HCEC 1CT (cell line): ENCODE measurements around the gene EXOSC2.
"Not testable (repeated sequence)": the region's sequence is repeated elsewhere in the genome, so short reads cannot be mapped to it uniquely, and the experiment has no call there.

ENCODE experiments used
- DNase-seq: peaks from one replicate; pipeline ENCODE4 v3.0.0-alpha.2; 2017

The EXOSC2 gene

DNA sequence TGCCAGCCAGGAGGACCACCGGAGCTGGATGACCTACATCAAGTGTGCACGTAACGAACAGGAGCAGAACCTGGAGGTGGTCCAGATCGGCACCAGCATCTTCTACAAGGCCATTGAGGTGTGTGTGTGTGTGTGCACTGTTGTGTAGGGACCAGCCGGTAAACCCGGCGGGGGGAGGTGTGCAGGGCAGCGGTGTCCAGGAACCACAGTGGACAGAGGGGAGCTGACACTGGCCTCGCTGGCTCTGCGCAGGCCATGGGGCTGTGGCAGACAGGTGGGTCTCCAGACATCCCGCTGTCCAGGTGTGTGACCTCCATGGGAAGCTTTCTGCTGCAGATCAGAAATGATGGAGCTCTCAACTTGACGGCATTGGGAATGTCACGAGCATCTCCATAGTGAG is 25.4 kb upstream of the EXOSC2 start:
- DNase-seq, result no peak

GRCh38 chr9:130668659-130669058 is 24.9 kb upstream of the EXOSC2 start:
- no peak for DNase-seq

DNA sequence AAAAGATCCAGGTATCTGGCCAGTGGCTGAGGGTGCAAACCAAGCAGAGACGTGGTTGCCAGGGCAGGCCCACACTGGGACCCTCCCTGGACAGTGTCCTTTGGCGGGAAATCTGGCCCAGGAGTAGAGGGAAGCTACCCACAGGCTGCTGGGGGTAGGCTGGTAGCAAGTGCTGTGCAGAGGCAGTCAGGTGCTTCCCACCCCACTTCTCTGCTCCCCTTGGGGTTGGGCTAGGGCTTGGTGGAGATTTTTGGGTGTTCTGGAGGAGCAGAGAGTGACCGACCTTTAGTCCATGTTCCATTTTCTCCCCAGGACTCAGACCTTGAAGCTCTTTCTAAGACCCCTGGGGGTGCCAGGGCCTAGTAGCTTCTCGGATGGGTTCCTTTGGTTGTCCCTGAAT is 23.6 kb upstream of the EXOSC2 start:
- no peak for DNase-seq

GRCh38 chr9:130670644-130671043 is 22.9 kb upstream of the EXOSC2 start:
- no peak for DNase-seq

DNA sequence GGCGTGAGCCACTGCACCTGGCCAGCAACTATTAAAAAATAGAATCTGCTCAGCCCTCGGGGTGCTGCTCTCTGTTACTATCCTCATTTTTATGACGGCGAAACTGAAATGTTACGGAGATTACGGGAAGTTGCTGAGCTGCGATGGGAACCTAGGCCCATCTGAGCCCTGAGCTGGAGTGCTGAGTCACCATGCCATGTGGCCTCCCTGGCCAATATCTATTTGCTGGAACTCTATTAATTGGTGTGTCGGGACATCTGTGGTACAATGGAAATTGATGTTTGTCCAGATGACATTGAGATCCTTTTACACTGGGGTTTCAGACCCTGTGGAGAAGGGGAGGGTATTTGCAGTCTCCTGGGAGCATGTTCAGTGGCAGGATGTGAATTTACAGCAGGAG is 21.1 kb upstream of the EXOSC2 start:
- no peak for DNase-seq

DNA sequence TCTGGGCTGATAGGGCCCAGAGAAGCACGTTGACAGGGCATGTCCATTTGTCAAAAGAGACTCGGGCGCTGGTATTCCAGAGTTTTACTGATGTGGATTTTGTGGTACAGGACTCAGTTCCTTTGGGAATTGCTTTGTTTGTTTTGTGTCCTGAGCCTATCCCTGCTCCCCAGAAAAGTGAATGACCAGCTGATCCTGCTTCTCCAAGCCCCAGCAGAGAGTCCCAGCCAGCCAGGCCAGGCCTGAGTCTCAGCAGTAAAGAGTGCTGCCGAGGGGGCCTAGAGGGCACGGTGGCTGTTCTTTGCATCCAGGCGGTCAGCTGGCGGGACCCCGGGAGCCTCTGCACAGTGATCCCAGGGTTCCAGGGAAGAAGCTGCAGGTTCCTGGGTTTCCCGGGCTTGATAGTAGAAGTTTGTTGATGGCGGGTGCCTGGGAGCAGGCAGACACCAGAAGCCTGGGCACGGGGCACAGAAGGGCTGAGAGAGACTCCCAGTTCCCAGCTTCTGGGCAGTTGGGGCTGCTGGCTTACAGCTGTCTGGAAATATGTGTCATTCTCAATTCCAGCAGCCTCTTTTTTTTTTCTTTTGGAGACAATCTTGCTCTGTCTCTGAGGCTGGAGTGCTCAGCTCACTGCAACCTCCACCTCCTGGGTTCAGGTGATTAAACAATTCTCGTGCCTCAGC is 20.5 kb upstream of the EXOSC2 start:
- DNase-seq, result no peak

- no peak for DNase-seq
These were observed 18.2 kb upstream of the EXOSC2 start for GRCh38 chr9:130675396-130675795.

GRCh38 chr9:130677252-130677651 is 16.3 kb upstream of the EXOSC2 start:
- no peak for DNase-seq

DNA sequence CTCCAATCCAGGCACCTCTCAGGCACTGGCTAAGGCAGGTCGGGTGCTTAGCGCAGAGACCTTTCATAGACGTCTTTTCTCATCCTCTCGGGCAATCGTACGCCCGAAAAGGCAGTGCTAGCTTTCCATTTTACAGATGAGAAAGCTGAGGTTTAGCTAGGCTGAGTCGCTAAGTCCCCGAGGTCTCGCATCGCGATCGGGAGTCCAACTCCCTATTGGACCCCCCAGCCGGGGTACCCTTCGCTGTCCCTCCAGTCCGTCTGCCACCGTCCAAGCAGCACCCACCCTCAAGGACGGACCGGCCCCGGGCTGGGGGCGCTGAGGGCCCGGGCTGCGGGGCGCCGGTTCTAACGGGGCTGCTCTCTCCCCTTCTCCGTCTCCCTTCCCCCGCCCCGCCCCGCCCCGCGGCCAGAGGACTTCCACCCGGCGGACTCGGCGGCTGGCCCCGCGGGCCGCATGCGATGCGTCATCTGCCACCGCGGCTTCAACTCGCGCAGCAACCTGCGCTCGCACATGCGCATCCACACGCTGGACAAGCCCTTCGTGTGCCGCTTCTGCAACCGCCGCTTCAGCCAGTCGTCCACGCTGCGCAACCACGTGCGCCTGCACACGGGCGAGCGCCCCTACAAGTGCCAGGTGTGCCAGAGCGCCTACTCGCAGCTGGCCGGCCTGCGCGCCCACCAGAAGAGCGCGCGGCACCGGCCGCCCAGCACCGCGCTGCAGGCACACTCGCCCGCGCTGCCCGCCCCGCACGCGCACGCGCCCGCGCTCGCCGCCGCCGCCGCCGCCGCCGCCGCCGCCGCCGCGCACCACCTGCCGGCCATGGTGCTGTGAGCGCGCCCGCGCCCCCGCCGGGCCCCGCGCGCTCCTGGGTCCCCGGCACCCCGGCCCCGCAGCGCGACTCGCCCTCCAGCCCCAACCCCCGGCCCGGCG is 12.5 kb upstream of the EXOSC2 start:
- DNase-seq, result peak; percentile 88

- no peak for DNase-seq
These were observed 11.7 kb upstream of the EXOSC2 start for GRCh38 chr9:130681769-130682420.

DNA sequence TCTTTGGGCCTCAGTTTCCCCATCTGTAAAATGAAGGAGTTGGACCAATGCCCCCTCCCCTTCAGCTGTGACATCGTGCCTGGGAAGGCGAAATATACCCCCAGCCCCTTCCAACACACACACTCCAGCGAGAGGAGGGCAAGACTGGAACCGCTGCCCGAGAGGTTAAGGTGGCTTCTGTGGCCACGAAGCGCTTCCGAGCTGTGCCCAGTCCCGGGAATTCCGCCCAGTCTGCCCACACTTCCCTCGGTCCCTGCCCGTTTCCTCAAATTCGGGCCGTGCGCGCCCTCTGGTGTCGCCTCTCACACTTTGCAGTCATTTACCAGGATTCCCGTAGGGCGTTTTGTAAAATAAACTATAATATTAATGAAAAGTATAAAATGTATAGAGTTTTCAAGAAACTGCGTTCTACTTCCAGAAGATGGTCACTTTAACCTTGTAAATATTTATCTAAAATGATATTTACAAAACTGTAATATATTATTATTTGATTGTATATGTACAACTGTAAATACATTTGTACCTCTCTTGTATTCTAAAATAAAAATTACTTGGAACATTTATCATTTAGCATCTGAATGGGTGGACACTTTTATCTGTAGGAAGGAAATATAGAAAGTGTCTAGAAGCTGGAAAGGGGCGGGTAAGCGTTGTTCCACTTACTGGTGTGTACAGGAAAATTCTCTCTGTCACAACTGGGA is 11.0 kb upstream of the EXOSC2 start:
- peak; percentile 73 for DNase-seq

DNA sequence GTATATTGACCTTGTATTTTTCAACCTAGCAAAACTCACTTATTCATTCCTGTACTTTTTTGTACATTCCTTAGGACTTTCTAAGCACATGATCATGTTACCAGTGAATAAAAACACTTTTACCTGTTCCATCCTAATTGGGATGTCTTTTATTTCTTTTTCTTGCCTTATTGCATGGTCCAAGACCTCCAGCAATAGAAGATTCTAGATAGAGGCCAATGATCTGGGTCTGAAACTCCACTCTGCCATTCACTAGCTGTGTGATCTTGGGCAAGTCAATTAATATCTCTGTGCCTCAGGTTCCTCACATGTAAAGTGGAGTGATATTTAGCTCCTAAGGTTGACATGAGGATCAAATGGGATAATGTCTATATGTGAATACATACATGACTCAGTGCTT is 8.5 kb upstream of the EXOSC2 start:
- DNase-seq, result no peak

DNA sequence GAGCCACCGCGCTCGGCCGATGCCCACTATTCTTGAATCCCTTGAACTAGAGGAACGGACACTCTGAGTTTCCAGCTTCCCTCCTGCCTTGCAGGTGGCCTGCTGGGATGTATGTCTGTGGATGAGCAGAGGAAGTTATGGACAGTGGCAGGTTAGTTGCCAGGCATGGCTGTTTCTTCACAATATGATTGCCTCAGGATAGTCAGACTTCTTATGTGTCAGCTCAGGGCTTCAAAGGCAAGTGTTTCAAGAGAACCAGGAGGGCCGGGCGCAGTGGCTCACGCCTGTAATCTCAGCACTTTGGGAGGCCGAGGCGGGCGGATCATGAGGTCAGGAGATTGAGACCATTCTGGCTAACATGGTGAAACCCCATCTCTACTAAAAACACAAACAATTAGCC is 7.6 kb upstream of the EXOSC2 start:
- DNase-seq, result not testable (repeated sequence)

DNA sequence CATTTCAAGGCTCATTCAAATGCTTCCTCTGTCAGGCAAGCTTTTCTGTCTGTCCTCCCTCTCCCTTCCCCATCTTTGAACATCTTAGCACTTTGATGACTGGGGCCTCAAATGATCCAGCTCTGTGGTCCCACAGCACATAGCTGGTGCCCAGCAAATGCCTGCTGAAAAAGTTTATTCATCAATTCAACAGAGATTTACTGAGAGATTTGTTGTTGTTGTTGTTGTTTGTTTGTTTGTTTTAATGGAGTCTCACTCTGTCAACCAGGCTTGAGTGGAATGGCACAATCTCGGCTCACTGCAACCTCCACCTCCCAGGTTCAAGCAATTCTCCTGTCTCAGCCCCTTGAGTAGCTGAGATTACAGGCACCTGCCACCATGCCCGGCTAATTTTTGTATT is 6.0 kb upstream of the EXOSC2 start:
- no peak for DNase-seq

DNA sequence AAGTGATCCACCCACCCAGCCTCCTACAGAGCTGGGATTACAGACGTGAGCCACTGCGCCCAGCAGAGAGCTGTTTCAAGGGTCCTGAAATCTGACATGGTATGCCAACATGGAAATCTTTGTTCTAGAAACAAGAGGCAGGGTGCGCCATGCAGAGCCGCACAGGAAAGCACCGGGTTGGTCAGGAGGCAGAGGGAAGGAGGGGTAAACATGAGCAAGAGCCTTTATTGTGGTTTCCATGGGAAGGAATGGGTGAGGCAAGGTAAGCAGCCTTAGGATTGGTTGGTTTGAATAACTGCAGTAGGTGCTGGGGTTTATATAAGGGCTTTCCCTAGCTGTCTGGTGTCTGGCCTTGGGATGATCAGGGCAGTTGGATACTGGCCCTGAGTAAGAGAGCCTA is 5.5 kb upstream of the EXOSC2 start:
- no peak for DNase-seq

DNA sequence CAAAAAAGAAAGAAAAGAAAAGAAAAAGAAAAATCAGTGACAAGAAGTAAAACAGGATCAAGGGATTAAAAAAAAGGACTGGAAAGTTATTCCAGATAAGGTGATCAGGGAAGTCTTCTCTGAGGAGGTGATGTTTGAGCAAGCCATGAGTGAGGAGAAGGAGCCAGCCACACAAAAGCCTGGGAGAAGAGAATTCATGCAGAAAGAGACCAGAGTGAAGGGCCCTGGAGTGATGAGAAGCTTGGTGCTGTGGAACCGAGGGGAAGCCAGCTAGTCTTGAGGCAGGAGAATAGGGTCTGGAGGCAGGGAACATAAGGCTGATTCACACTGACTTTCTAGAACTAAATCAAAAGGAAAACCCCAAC is 4.0 kb upstream of the EXOSC2 start:
- DNase-seq, result no peak

GRCh38 chr9:130689937-130690700 is 3.5 kb upstream of the EXOSC2 start:
- DNase-seq, result peak; percentile 96

DNA sequence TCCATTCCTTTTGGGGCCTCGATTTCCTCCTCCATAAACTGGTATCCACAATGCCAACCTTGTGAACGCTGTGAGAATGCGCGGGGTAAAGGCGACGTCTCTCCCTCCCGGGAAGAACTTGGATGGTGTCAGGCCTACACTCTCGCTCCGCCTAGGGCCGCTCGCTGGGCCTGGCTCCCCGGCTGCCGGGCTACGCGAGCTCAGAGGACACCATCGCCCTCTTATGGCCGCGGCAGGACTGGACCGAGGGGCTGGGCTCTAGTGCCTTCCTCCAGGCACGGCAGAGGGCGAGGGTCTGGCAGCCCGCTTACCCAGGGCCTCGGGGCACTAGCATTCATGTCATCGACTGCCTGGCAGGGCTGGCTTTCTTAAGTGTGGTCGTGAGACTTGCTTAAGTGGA is 1.3 kb upstream of the EXOSC2 start:
- no peak for DNase-seq

GRCh38 chr9:130693101-130693425 is 517 bp upstream of the EXOSC2 start:
- DNase-seq, result no peak

- peak; percentile 51 for DNase-seq
These were observed 625 bp downstream of the EXOSC2 start for GRCh38 chr9:130694205-130694604.

DNA sequence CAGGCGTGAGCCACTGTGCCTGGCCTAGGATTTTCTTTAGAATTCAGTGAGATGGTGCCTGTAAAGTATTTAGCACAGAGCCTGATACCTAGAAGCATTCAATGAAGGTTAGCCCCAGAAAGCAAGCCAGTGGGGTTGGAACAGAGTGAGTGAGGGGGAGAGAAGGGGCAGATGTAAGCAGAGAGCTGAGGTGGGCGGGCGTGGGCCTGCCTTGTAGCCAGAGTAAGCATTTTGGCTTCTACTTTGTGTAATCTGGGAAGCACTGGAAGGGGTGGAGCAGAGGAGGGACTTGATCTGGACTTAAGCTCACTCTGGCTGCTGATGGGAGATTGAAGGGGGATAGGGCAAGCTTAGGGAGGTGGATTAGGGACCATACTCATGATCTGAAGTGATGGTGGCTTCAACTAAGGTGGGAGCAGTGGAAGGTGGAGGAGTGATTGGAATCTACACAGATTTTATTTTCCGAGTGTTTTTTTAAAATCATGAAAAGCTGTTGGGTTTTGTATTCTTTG is 2.6 kb downstream of the EXOSC2 start:
- no peak for DNase-seq

DNA sequence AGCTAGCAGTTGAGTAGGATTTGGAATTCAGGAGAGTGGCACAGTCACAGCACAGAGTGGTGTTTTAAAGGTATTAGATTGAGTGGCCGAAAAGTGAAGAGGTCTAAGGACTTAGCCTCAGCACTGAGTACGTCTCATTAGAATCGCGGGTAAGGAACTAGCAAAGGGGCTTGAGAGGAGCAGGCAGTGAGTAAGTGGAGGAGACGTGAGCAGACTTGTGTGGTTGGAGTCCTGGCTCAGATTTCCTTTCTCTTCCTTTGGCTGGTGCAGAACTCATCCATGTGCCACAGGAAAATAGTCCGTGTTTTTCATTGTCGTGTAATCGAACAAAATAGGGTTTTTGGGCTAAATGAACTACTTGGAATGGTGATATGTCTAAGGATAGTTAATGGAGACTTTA is 3.4 kb downstream of the EXOSC2 start:
- DNase-seq, result no peak
